WTC11 (cell line): ENCODE results near the gene UBXN6. TPM values are rescaled to one million over a fixed set of nuclear protein-coding genes. Genes with fewer than 3 reads are reported as not detected.
A peak's percentile ranks its signal among the peaks of the same experiment; 100 is the strongest.

Experiments
- AFF4 ChIP-seq: sonication (generic); formaldehyde crosslinking; IDR thresholded peaks from 2 replicates; pipeline ENCODE4 v1.8.1; 2023; ENCODE audit warnings: mild to moderate bottlenecking, missing genetic modification reagents, borderline replicate concordance
- ATF6 ChIP-seq: sonication (generic); formaldehyde crosslinking; IDR thresholded peaks from 2 replicates; pipeline ENCODE4 v1.8.1; 2023; ENCODE audit warnings: mild to moderate bottlenecking, missing genetic modification reagents
- CDX4 ChIP-seq: fragments of 250-450 bp; sonication (Bioruptor Pico); IDR thresholded peaks from 2 replicates; pipeline ENCODE4 v1.9.0; 2021; ENCODE audit warnings: moderate library complexity, mild to moderate bottlenecking, inconsistent platforms, borderline replicate concordance
- ETV6 ChIP-seq: sonication (generic); formaldehyde crosslinking; IDR thresholded peaks from 2 replicates; pipeline ENCODE4 v1.8.1; 2022; ENCODE audit warnings: mild to moderate bottlenecking, missing genetic modification reagents
- FOXP1 ChIP-seq: sonication (generic); formaldehyde crosslinking; IDR thresholded peaks from 2 replicates; pipeline ENCODE4 v1.8.0; 2022; ENCODE audit warnings: missing genetic modification reagents, mild to moderate bottlenecking, moderate library complexity, borderline replicate concordance
- GRHL2 ChIP-seq: fragments of 250-450 bp; sonication (Bioruptor Pico); IDR thresholded peaks from 2 replicates; pipeline ENCODE4 v1.8.0; 2022; ENCODE audit warnings: mild to moderate bottlenecking, moderate library complexity; ENCODE audit not compliant: insufficient replicate concordance, severe bottlenecking
- HMGA2 ChIP-seq: fragments of 250-450 bp; sonication (Bioruptor Pico); IDR thresholded peaks from 2 replicates; pipeline ENCODE4 v1.4.0; 2021; ENCODE audit warnings: mild to moderate bottlenecking, moderate library complexity
- HMGXB4 ChIP-seq: sonication (generic); formaldehyde crosslinking; IDR thresholded peaks from 2 replicates; pipeline ENCODE4 v1.8.1; 2023; ENCODE audit warnings: mild to moderate bottlenecking, moderate library complexity, missing genetic modification reagents
- KAT7 ChIP-seq: sonication (generic); formaldehyde crosslinking; IDR thresholded peaks from 2 replicates; pipeline ENCODE4 v1.8.1; 2023; ENCODE audit warnings: missing genetic modification reagents, mild to moderate bottlenecking, borderline replicate concordance
- MLX ChIP-seq: sonication (generic); formaldehyde crosslinking; IDR thresholded peaks from 2 replicates; pipeline ENCODE4 v1.8.1; 2023; ENCODE audit warnings: mild to moderate bottlenecking, missing genetic modification reagents, moderate library complexity
- MYBL2 ChIP-seq: sonication (generic); formaldehyde crosslinking; IDR thresholded peaks from 2 replicates; pipeline ENCODE4 v1.8.1; 2023; ENCODE audit warnings: mild to moderate bottlenecking, moderate library complexity, missing genetic modification reagents
- NFYB ChIP-seq: sonication (generic); formaldehyde crosslinking; conservative IDR thresholded peaks from 2 replicates; pipeline ENCODE4 v1.8.0; 2022; ENCODE audit warnings: low read depth, missing genetic modification reagents
- NR3C1 ChIP-seq: sonication (generic); formaldehyde crosslinking; conservative IDR thresholded peaks from 2 replicates; pipeline ENCODE4 v1.8.1; 2023; ENCODE audit warnings: low read depth, mild to moderate bottlenecking, missing genetic modification reagents
- OVOL2 ChIP-seq: fragments of 250-450 bp; sonication (Bioruptor Pico); IDR thresholded peaks from 2 replicates; pipeline ENCODE4 v1.9.0; 2021; ENCODE audit warnings: mild to moderate bottlenecking, borderline replicate concordance
- PREB ChIP-seq: sonication (generic); formaldehyde crosslinking; IDR thresholded peaks from 2 replicates; pipeline ENCODE4 v1.8.1; 2022; ENCODE audit warnings: mild to moderate bottlenecking, missing genetic modification reagents, moderate library complexity, borderline replicate concordance
- RORB ChIP-seq: fragments of 250-450 bp; sonication (Bioruptor Pico); IDR thresholded peaks from 2 replicates; pipeline ENCODE4 v1.9.0; 2021; ENCODE audit warnings: mild to moderate bottlenecking
- TEAD4 ChIP-seq: sonication (generic); formaldehyde crosslinking; IDR thresholded peaks from 2 replicates; pipeline ENCODE4 v1.8.0; 2022; ENCODE audit warnings: mild to moderate bottlenecking, missing genetic modification reagents
- USF1 ChIP-seq: sonication (generic); formaldehyde crosslinking; IDR thresholded peaks from 2 replicates; pipeline ENCODE4 v1.8.0; 2022; ENCODE audit warnings: mild to moderate bottlenecking, missing genetic modification reagents
- USF2 ChIP-seq: sonication (generic); formaldehyde crosslinking; IDR thresholded peaks from 2 replicates; pipeline ENCODE4 v1.8.1; 2023; ENCODE audit warnings: mild to moderate bottlenecking, missing genetic modification reagents, moderate library complexity
- ZNF232 ChIP-seq: sonication (generic); formaldehyde crosslinking; IDR thresholded peaks from 2 replicates; pipeline ENCODE4 v1.8.0; 2022; ENCODE audit warnings: mild to moderate bottlenecking, missing genetic modification reagents
- ZNF263 ChIP-seq: sonication (generic); formaldehyde crosslinking; IDR thresholded peaks from 2 replicates; pipeline ENCODE4 v1.8.1; 2022; ENCODE audit warnings: low read depth, mild to moderate bottlenecking, moderate library complexity, missing genetic modification reagents
- ZNF416 ChIP-seq: fragments of 250-450 bp; sonication (Bioruptor Pico); IDR thresholded peaks from 2 replicates; pipeline ENCODE4 v1.9.0; 2021; ENCODE audit warnings: mild to moderate bottlenecking, inconsistent platforms
- ZNF512 ChIP-seq: sonication (generic); formaldehyde crosslinking; IDR thresholded peaks from 2 replicates; pipeline ENCODE4 v1.8.1; 2022; ENCODE audit warnings: missing genetic modification reagents, borderline replicate concordance
- ZNF671 ChIP-seq: fragments of 250-450 bp; sonication (Bioruptor Pico); IDR thresholded peaks from 2 replicates; pipeline ENCODE4 v1.8.0; 2021; ENCODE audit warnings: mild to moderate bottlenecking
- total RNA-seq: library from RNA; stranded (reverse); gene quantifications from 3 replicates; pipeline ENCODE4 v1.2.3, GENCODE V29; 2021

The UBXN6 gene
- total RNA-seq, 1 experiment from 2014 or later: 34.8 TPM

- TF ChIP-seq TEAD4 (CRISPR knock-in tag) (no peak), ZNF671 (CRISPR knock-in tag) (no peak), NFYB (CRISPR knock-in tag) (no peak), USF2 (peak; percentile 77), ZNF512 (no peak), KAT7 (CRISPR knock-in tag) (0 out of 2 replicates have a peak, but pooled peaks have one; percentile 38), ATF6 (CRISPR knock-in tag) (no peak), AFF4 (CRISPR knock-in tag) (no peak), RORB (CRISPR knock-in tag) (no peak), FOXP1 (CRISPR knock-in tag) (peak; percentile 46; the same call in 1 of the 2 replicates), ZNF263 (CRISPR knock-in tag) (no peak), ZNF232 (CRISPR knock-in tag) (no peak), MLX (CRISPR knock-in tag) (no peak), GRHL2 (CRISPR knock-in tag) (no peak), PREB (CRISPR knock-in tag) (no peak), ETV6 (CRISPR knock-in tag) (no peak), MYBL2 (CRISPR knock-in tag) (0 out of 2 replicates have a peak, but pooled peaks have one; percentile 18), CDX4 (no peak), USF1 (peak; percentile 37; the same call in 1 of the 2 replicates), HMGXB4 (CRISPR knock-in tag) (peak; percentile 62), ZNF416 (CRISPR knock-in tag) (no peak), HMGA2 (CRISPR knock-in tag) (no peak), OVOL2 (CRISPR knock-in tag) (no peak), NR3C1 (CRISPR knock-in tag) (peak; percentile 94)
Measured at GRCh38 chr19:4400135-4400936, 57.3 kb downstream of the UBXN6 start, which contains the start of gene SH3GL1 (continued).
